Fibroblast of skin of left biceps (primary cell): ENCODE measurements around the gene RPL3.

ENCODE experiments used
- DNase-seq, 2 experiments: peaks; one replicate each; pipeline ENCODE4 v3.0.0-alpha.2; 2013; ENCODE audit warnings: low read depth in 2 of 2

Gene RPL3

GRCh38 chr22:39282645-39283321, 36.6 kb downstream of the RPL3 start:
- no peak for DNase-seq

- DNase-seq: no peak
Measured at GRCh38 chr22:39281126-39281525, 38.3 kb downstream of the RPL3 start.

GRCh38 chr22:39280250-39280649, 39.2 kb downstream of the RPL3 start:
- no peak for DNase-seq

- DNase-seq: no peak
Measured at GRCh38 chr22:39279170-39279850, 40.1 kb downstream of the RPL3 start.

GRCh38 chr22:39278040-39278439, 41.4 kb downstream of the RPL3 start:
- no peak for DNase-seq

- DNase-seq: no peak
Measured at GRCh38 chr22:39277142-39277607, 42.2 kb downstream of the RPL3 start.

GRCh38 chr22:39276440-39277141, 42.8 kb downstream of the RPL3 start:
- no peak for DNase-seq

- DNase-seq: no peak
Measured at GRCh38 chr22:39275814-39276439, 43.5 kb downstream of the RPL3 start.

GRCh38 chr22:39273950-39274887, 45.2 kb downstream of the RPL3 start:
- DNase-seq: no peak

GRCh38 chr22:39270792-39271191, 48.6 kb downstream of the RPL3 start:
- no peak for DNase-seq

- no peak for DNase-seq
Measured at GRCh38 chr22:39270280-39270679, 49.1 kb downstream of the RPL3 start.

GRCh38 chr22:39269095-39269790, 50.2 kb downstream of the RPL3 start:
- DNase-seq: no peak

GRCh38 chr22:39268645-39269044, 50.8 kb downstream of the RPL3 start:
- DNase-seq: no peak

- no peak for DNase-seq
Measured at GRCh38 chr22:39267974-39268373, 51.4 kb downstream of the RPL3 start.

- DNase-seq: no peak
Measured at GRCh38 chr22:39266398-39267030, 52.9 kb downstream of the RPL3 start.

GRCh38 chr22:39265143-39265886, 54.1 kb downstream of the RPL3 start:
- no peak for DNase-seq

GRCh38 chr22:39264349-39265038, 54.9 kb downstream of the RPL3 start:
- DNase-seq: no peak

GRCh38 chr22:39263626-39264348, 55.6 kb downstream of the RPL3 start:
- DNase-seq: no peak
